HEK293 (cell line): Measurements from ENCODE around the gene C2orf81.
A peak's percentile ranks its signal among the peaks of the same experiment; 100 is the strongest.

ENCODE experiments used
- CTCF ChIA-PET: fragments of 350-600 bp; formaldehyde crosslinking; extraction: SDS; loops from one replicate; lab custom pipeline; 2021; ENCODE audit warnings: antibody characterized with exemption; lab: Yijun Ruan, JAX
- POLR2A ChIA-PET: fragments of 300-600 bp; formaldehyde crosslinking; extraction: SDS; loops from one replicate; lab custom pipeline; 2020; ENCODE audit warnings: antibody characterized with exemption, inconsistent platforms; lab: Yijun Ruan, JAX
- H3K27ac ChIP-seq: fragments of 200-500 bp; sonication (Bioruptor generic); 2 replicates; pipeline ENCODE4 v1.5.1; 2014; ENCODE audit warnings: low read depth, low read length, control low read depth, inconsistent platforms; ENCODE audit errors: extremely low read depth
- H3K36me3 ChIP-seq, 2 experiments: fragments of 200-500 bp in 1 of 2; sonication (Bioruptor generic) in 1 of 2; 1 replicate in 1 of 2; 2 replicates in 1 of 2; pipeline ENCODE4 v1.5.1; 2014 to 2017; ENCODE audit warnings: inconsistent platforms in 2 of 2, low read length in 2 of 2; ENCODE audit not compliant: control insufficient read depth in 2 of 2, insufficient read depth in 1 of 2
- H3K4me1 ChIP-seq: fragments of 200-500 bp; sonication (Bioruptor generic); 2 replicates; pipeline ENCODE4 v1.5.1; 2014; ENCODE audit warnings: mild to moderate bottlenecking, low read length, inconsistent platforms; ENCODE audit not compliant: control insufficient read depth, insufficient read depth
- H3K4me3 ChIP-seq: 2 replicates; pipeline ENCODE4 v1.5.1; 2011; ENCODE audit warnings: low read depth, mild to moderate bottlenecking, control low read depth, low read length, moderate library complexity
- H3K9me3 ChIP-seq: fragments of 200-500 bp; sonication (Bioruptor generic); 2 replicates; pipeline ENCODE4 v1.5.1; 2014; ENCODE audit warnings: low read depth, low read length, inconsistent platforms; ENCODE audit not compliant: control insufficient read depth, insufficient read depth
- BCL11A ChIP-seq: fragments of 450-650 bp; formaldehyde crosslinking; IDR thresholded peaks from 2 replicates; pipeline ENCODE4 v1.5.1; 2016; ENCODE audit warnings: low read depth, missing biosample characterization, missing genetic modification characterization
- HOXA7 ChIP-seq: sonication (generic); formaldehyde crosslinking; IDR thresholded peaks from 2 replicates; pipeline ENCODE4 v1.8.1; 2022; ENCODE audit warnings: missing genetic modification reagents, borderline replicate concordance
- KLF16 ChIP-seq: fragments of 450-650 bp; formaldehyde crosslinking; IDR thresholded peaks from 2 replicates; pipeline ENCODE4 v1.5.1; 2017; ENCODE audit warnings: missing biosample characterization, missing genetic modification characterization
- KLF8 ChIP-seq: fragments of 450-650 bp; formaldehyde crosslinking; IDR thresholded peaks from 2 replicates; pipeline ENCODE4 v1.5.1; 2016; ENCODE audit warnings: missing biosample characterization, missing genetic modification characterization
- PBX3 ChIP-seq: sonication (generic); formaldehyde crosslinking; IDR thresholded peaks from 2 replicates; pipeline ENCODE4 v1.8.1; 2022; ENCODE audit warnings: mild to moderate bottlenecking, moderate library complexity, missing genetic modification reagents
- SP3 ChIP-seq: fragments of 450-650 bp; formaldehyde crosslinking; IDR thresholded peaks from 2 replicates; pipeline ENCODE4 v1.5.1; 2016; ENCODE audit warnings: missing biosample characterization, missing genetic modification characterization
- TCF7L2 ChIP-seq: IDR thresholded peaks from 2 replicates; pipeline ENCODE4 v1.6.1; 2011; ENCODE audit warnings: low read depth, mild to moderate bottlenecking, inconsistent platforms, low read length, moderate library complexity, borderline replicate concordance
- TRIM28 ChIP-seq: IDR thresholded peaks from 2 replicates; pipeline ENCODE4 v1.6.1; 2011; ENCODE audit warnings: low read length, control low read depth, borderline replicate concordance
- YY1 ChIP-seq: fragments of 450-650 bp; formaldehyde crosslinking; IDR thresholded peaks from 2 replicates; pipeline ENCODE4 v1.5.1; 2018; ENCODE audit warnings: missing biosample characterization, missing genetic modification characterization
- ZBTB11 ChIP-seq: fragments of 450-650 bp; formaldehyde crosslinking; conservative IDR thresholded peaks from 2 replicates; pipeline ENCODE4 v1.5.1; 2016; ENCODE audit warnings: low read depth, missing biosample characterization, missing genetic modification characterization
- ZBTB17 ChIP-seq: fragments of 450-650 bp; formaldehyde crosslinking; IDR thresholded peaks from 2 replicates; pipeline ENCODE4 v1.5.1; 2016; ENCODE audit warnings: missing biosample characterization, missing genetic modification characterization
- ZBTB21 ChIP-seq: fragments of 450-650 bp; formaldehyde crosslinking; IDR thresholded peaks from 2 replicates; pipeline ENCODE4 v1.5.1; 2017; ENCODE audit warnings: missing biosample characterization, missing genetic modification characterization
- ZBTB48 ChIP-seq: fragments of 450-650 bp; formaldehyde crosslinking; IDR thresholded peaks from 2 replicates; pipeline ENCODE4 v1.5.1; 2016; ENCODE audit warnings: missing biosample characterization, missing genetic modification characterization
- ZFP69B ChIP-seq: fragments of 450-650 bp; formaldehyde crosslinking; IDR thresholded peaks from 2 replicates; pipeline ENCODE4 v1.5.1; 2016; ENCODE audit warnings: missing biosample characterization, missing genetic modification characterization
- ZNF157 ChIP-seq: fragments of 450-650 bp; formaldehyde crosslinking; IDR thresholded peaks from 2 replicates; pipeline ENCODE4 v1.5.1; 2016; ENCODE audit warnings: missing biosample characterization, missing genetic modification characterization
- ZNF184 ChIP-seq: fragments of 450-650 bp; IDR thresholded peaks from 2 replicates; pipeline ENCODE4 v1.5.1; 2018; ENCODE audit warnings: missing biosample characterization, mild to moderate bottlenecking, missing genetic modification characterization
- ZNF274 ChIP-seq, 2 experiments: fragments of 200-500 bp in 1 of 2; fragments of 450-650 bp in 1 of 2; sonication (Bioruptor generic) in 1 of 2; formaldehyde crosslinking in 1 of 2; IDR thresholded peaks; 2 replicates each; pipeline versions ENCODE4 v1.5.1 to v1.6.1; 2014 to 2016; ENCODE audit warnings: borderline replicate concordance in 1 of 2, inconsistent platforms in 1 of 2, low read length in 1 of 2, missing biosample characterization in 1 of 2, missing genetic modification characterization in 1 of 2
- ZNF416 ChIP-seq: fragments of 450-650 bp; formaldehyde crosslinking; IDR thresholded peaks from 2 replicates; pipeline ENCODE4 v1.5.1; 2016; ENCODE audit warnings: missing biosample characterization, missing genetic modification characterization
- ZNF48 ChIP-seq: fragments of 450-650 bp; formaldehyde crosslinking; IDR thresholded peaks from 2 replicates; pipeline ENCODE4 v1.5.1; 2016; ENCODE audit warnings: missing biosample characterization, missing genetic modification characterization
- ZNF521 ChIP-seq: fragments of 450-650 bp; formaldehyde crosslinking; IDR thresholded peaks from 2 replicates; pipeline ENCODE4 v1.5.1; 2017; ENCODE audit warnings: missing biosample characterization, mild to moderate bottlenecking, missing genetic modification characterization
- ZNF670 ChIP-seq: fragments of 450-650 bp; formaldehyde crosslinking; IDR thresholded peaks from 2 replicates; pipeline ENCODE4 v1.5.1; 2016; ENCODE audit warnings: missing biosample characterization, missing genetic modification characterization, low read depth
- ZNF677 ChIP-seq: fragments of 450-650 bp; IDR thresholded peaks from 2 replicates; pipeline ENCODE4 v1.5.0; 2018; ENCODE audit warnings: missing biosample characterization, mild to moderate bottlenecking, missing genetic modification characterization, moderate library complexity
- ZNF830 ChIP-seq: fragments of 450-650 bp; IDR thresholded peaks from 2 replicates; pipeline ENCODE4 v1.5.0; 2018; ENCODE audit warnings: missing biosample characterization, missing genetic modification characterization, low read depth, mild to moderate bottlenecking, moderate library complexity
- ZSCAN5A ChIP-seq: fragments of 450-650 bp; formaldehyde crosslinking; IDR thresholded peaks from 2 replicates; pipeline ENCODE4 v1.5.1; 2016; ENCODE audit warnings: missing biosample characterization, missing genetic modification characterization
- TF ChIP-seq, protein P1 (sequence below): fragments of 450-650 bp; formaldehyde crosslinking; IDR thresholded peaks from 2 replicates; pipeline ENCODE4 v1.5.1; 2016; ENCODE audit warnings: missing biosample characterization, missing genetic modification characterization
- TF ChIP-seq, protein P2 (sequence below): fragments of 450-650 bp; formaldehyde crosslinking; IDR thresholded peaks from 2 replicates; pipeline ENCODE4 v1.5.1; 2016; ENCODE audit warnings: missing biosample characterization, missing genetic modification characterization

The C2orf81 gene

GRCh38 chr2:74458132-74458937, 36.9 kb upstream of the C2orf81 start, which contains the start of gene WBP1 (continued):
- TF ChIP-seq ZBTB11 (tag by site-specific recombination) (peak; percentile 75), ZNF157 (tag by site-specific recombination) (no peak), ZSCAN5A (tag by site-specific recombination) (no peak), ZNF677 (tag by site-specific recombination) (no peak), PBX3 (CRISPR knock-in tag) (0 out of 2 replicates have a peak, but pooled peaks have one; percentile 39), KLF16 (0 out of 2 replicates have a peak, but pooled peaks have one; percentile 16), ZBTB17 (tag by site-specific recombination) (peak; percentile 29; the same call in 1 of the 2 replicates), ZBTB48 (tag by site-specific recombination) (peak; percentile 73), SP3 (tag by site-specific recombination) (peak; percentile 59; the same call in 1 of the 2 replicates), YY1 (tag by site-specific recombination) (peak; percentile 84; the same call in 1 of the 2 replicates)

- Histone ChIP-seq H3K27ac (peak overlapping the region; percentile 96), H3K4me1 (peaks cover 5% of the 10 kb centered on the region), H3K4me3 (peak overlapping the region; percentile 60), H3K36me3 (peaks cover 0 to 28% of the 10 kb centered on the region in 2 experiments; a peak in 1 of 3 replicates), H3K9me3 (no peaks in the 10 kb centered on the region)
- POLR2A ChIA-PET, result interaction anchor here (0.7 to 3.8 kb wide), 22 partner anchors 9 to 279 kb away, joined by 3 to 44 read pairs (median 6); partner anchors contain the start of genes AUP1, C2orf81, CCDC142 and HTRA2
- CTCF ChIA-PET, result interaction anchor here (0.6 to 1.5 kb wide), 3 partner anchors 13 to 122 kb away, joined by 3 to 6 read pairs (median 3); no protein-coding TSS in a partner anchor
- TF ChIP-seq ZNF670 (tag by site-specific recombination), result no peak
- peak; percentile 86 for TF ChIP-seq ZBTB21 (tag by site-specific recombination)
- peak; percentile 62; the same call in 1 of the 2 replicates for TF ChIP-seq KLF16
- no peak for TF ChIP-seq TCF7L2
- no peak for TF ChIP-seq BCL11A (tag by site-specific recombination)
- TF ChIP-seq ZFP69B (tag by site-specific recombination), result no peak
- peak; percentile 81; the same call in 1 of the 2 replicates for TF ChIP-seq ZBTB17 (tag by site-specific recombination)
- TF ChIP-seq HOXA7, result no peak
- TF ChIP-seq, protein P1, sequence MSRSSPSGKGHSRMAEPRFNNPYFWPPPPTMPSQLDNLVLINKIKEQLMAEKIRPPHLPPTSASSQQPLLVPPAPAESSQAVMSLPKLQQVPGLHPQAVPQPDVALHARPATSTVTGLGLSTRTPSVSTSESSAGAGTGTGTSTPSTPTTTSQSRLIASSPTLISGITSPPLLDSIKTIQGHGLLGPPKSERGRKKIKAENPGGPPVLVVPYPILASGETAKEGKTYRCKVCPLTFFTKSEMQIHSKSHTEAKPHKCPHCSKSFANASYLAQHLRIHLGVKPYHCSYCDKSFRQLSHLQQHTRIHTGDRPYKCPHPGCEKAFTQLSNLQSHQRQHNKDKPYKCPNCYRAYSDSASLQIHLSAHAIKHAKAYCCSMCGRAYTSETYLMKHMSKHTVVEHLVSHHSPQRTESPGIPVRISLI (tag by site-specific recombination), result no peak
- TF ChIP-seq ZNF48 (tag by site-specific recombination), result no peak
- TF ChIP-seq, protein P2, sequence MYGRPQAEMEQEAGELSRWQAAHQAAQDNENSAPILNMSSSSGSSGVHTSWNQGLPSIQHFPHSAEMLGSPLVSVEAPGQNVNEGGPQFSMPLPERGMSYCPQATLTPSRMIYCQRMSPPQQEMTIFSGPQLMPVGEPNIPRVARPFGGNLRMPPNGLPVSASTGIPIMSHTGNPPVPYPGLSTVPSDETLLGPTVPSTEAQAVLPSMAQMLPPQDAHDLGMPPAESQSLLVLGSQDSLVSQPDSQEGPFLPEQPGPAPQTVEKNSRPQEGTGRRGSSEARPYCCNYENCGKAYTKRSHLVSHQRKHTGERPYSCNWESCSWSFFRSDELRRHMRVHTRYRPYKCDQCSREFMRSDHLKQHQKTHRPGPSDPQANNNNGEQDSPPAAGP (tag by site-specific recombination), result peak; percentile 75
- TF ChIP-seq KLF8 (tag by site-specific recombination), result peak; percentile 56; the same call in 1 of the 2 replicates
- no peak for TF ChIP-seq ZNF830 (tag by site-specific recombination)
- no peak for TF ChIP-seq ZNF184 (tag by site-specific recombination)
- no peak for TF ChIP-seq TRIM28
- TF ChIP-seq ZNF416 (tag by site-specific recombination), result no peak
- no peak for TF ChIP-seq ZNF274 (IDR thresholded peaks at IDR 0.05; ENCODE audit: low read length)
- TF ChIP-seq ZNF274 (tag by site-specific recombination; IDR thresholded peaks at IDR 0.05; ENCODE audit: borderline replicate concordance), result no peak
- no peak for TF ChIP-seq ZNF521
These were observed 36.2 kb upstream of the C2orf81 start for GRCh38 chr2:74457549-74458131.
